ENCODE data around the gene RIT1.

The RIT1 gene

DNA sequence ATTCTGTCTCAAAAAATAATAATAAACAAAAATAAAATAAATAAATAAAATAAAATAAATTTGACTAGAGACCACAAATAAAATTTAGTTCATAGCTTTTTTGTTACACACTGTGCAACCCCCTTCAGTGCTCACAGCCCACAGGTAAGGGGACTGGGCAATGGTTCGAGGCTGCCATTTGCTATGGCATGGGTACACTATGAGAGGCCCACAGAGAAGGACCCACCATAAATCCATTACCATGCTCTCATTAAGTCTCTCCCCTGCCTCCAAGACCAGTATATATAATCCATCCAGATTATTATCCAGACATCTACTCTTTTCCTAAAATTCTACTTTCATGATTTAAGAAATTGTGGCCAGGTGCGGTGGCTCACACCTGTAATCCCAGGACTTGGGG is 8.7 kb upstream of the RIT1 start:
- no peaks in the 10 kb centered on the region for H3K4me1 ChIP-seq (ENCODE audit: control insufficient read depth, low read depth, low read length)
- H3K9ac ChIP-seq (ENCODE audit: low read length) = no peak overlapping the region
- H4K8ac ChIP-seq (ENCODE audit: low read depth, low read length) = no peak overlapping the region
- H3K27ac ChIP-seq (ENCODE audit: low read depth, low read length) = no peak overlapping the region
- no peak overlapping the region for H3K56ac ChIP-seq (ENCODE audit: low read length)
- H2BK15ac ChIP-seq (replicated peaks; ENCODE audit: low read depth) = no peak overlapping the region
- no peak overlapping the region for H2BK120ac ChIP-seq (ENCODE audit: low read depth, low read length)
- no peak overlapping the region for H3K4me3 ChIP-seq (ENCODE audit: low read length)
- peaks cover 17% of the 10 kb centered on the region for H3K36me3 ChIP-seq (ENCODE audit: control insufficient read depth, insufficient read depth, low read length)
- H2BK5ac ChIP-seq (ENCODE audit: low read length) = no peak overlapping the region
- WGBS (ENCODE audit: extremely low coverage, insufficient coverage, low lambda C conversion rate) = no CpG with 5 or more reads among the region's 2 CpGs
- H3K23ac ChIP-seq (ENCODE audit: low read length) = no peak overlapping the region
- no peak overlapping the region for H3K4me2 ChIP-seq (ENCODE audit: low read length)
- no peak overlapping the region for H3K18ac ChIP-seq (ENCODE audit: low read length)
- peaks cover 1% of the 10 kb centered on the region for H3K79me2 ChIP-seq (ENCODE audit: control insufficient read depth, insufficient read depth, low read length)
- H3K79me1 ChIP-seq (ENCODE audit: low read length) = peaks cover 5% of the 10 kb centered on the region
- no peaks in the 10 kb centered on the region for H3K27me3 ChIP-seq (ENCODE audit: insufficient read depth, low read length, poor library complexity)
- DNase-seq = no peak
- no peak overlapping the region for H3K4ac ChIP-seq (ENCODE audit: low read depth, low read length)
- H4K5ac ChIP-seq (ENCODE audit: low read length) = no peak overlapping the region
- H2AK5ac ChIP-seq (ENCODE audit: low read length) = no peak overlapping the region

DNA sequence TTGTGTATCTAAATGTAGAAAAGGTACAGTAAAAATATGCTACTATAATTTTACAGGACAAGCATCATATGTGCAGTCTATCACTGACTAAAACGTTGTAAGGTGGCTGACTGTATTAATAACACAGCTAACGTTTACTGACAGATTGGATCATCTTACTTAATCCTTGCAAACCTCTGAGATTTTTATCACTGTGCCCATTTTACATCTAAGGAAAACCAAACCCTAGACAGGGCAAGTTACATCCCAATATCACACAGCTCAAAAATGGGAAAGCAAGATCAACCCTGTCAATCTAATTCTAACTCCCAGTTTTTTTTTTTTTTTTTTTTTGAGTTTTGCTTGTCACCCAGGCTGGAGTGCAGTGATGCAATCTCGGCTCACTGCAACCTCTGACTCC is 7.5 kb upstream of the RIT1 start:
- Histone ChIP-seq H3K4me2 (ENCODE audit: low read length) (no peak overlapping the region), H3K79me1 (ENCODE audit: low read length) (peaks cover 5% of the 10 kb centered on the region), H2AK5ac (ENCODE audit: low read length) (no peak overlapping the region), H3K27me3 (ENCODE audit: insufficient read depth, low read length, poor library complexity) (no peaks in the 10 kb centered on the region), H3K27ac (ENCODE audit: low read depth, low read length) (no peak overlapping the region), H4K5ac (ENCODE audit: low read length) (no peak overlapping the region), H2BK120ac (ENCODE audit: low read depth, low read length) (no peak overlapping the region), H4K8ac (ENCODE audit: low read depth, low read length) (no peak overlapping the region), H3K4ac (ENCODE audit: low read depth, low read length) (no peak overlapping the region), H3K4me1 (ENCODE audit: control insufficient read depth, low read depth, low read length) (no peaks in the 10 kb centered on the region), H3K36me3 (ENCODE audit: control insufficient read depth, insufficient read depth, low read length) (peaks cover 21% of the 10 kb centered on the region), H3K18ac (ENCODE audit: low read length) (no peak overlapping the region), H3K9ac (ENCODE audit: low read length) (no peak overlapping the region), H2BK15ac (replicated peaks; ENCODE audit: low read depth) (no peak overlapping the region), H3K79me2 (ENCODE audit: control insufficient read depth, insufficient read depth, low read length) (peaks cover 1% of the 10 kb centered on the region), H2BK5ac (ENCODE audit: low read length) (no peak overlapping the region), H3K56ac (ENCODE audit: low read length) (no peak overlapping the region), H3K23ac (ENCODE audit: low read length) (no peak overlapping the region), H3K4me3 (ENCODE audit: low read length) (no peak overlapping the region)
- no CpG with 5 or more reads among the region's 3 CpGs for WGBS (ENCODE audit: extremely low coverage, insufficient coverage, low lambda C conversion rate)
- DNase-seq = no peak

DNA sequence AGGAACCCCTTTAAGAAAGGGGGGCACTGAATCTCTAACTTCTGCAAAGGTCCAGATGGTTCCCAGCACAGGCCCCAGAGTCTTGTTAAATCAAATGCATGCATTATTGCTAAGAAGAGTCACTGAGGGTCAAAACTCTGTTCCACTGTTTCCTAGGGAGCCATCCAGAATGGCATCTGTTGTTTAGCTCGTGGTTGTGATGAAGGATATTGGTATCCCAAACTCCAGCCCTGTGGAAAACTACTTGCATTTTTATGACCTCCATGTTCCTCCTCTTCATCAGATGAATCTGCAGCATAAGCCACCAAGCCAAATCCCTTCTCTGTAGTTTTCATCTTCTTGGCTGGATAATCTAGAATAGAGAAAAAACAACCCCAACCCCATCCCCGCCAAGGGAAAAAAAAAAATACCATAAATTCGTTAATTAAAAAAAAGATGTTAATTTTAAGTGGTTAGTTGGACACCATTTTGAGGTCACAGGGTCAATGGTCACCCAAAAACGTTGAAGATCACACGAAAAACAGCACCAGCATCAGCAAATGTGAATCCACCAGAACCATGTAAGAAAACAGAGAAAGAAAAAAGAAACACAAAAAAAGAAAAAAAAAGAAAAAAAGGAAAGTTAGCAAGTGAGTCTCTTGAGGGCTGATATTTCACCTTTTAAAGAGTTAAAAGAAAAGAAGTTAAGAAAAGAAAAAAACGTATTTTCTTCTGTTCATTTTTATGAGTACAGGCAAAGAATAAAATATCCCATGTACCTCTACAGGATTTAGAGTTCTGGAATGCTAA is 3.0 kb upstream of the RIT1 start:
- Histone ChIP-seq H3K4me1 (ENCODE audit: control insufficient read depth, low read depth, low read length) (peaks cover 2% of the 10 kb centered on the region), H3K36me3 (ENCODE audit: control insufficient read depth, insufficient read depth, low read length) (peaks cover 9% of the 10 kb centered on the region), H3K27ac (ENCODE audit: low read depth, low read length) (no peak overlapping the region), H4K8ac (ENCODE audit: low read depth, low read length) (no peak overlapping the region), H3K4me2 (ENCODE audit: low read length) (no peak overlapping the region), H2BK15ac (replicated peaks; ENCODE audit: low read depth) (no peak overlapping the region), H3K79me1 (ENCODE audit: low read length) (peaks cover 1% of the 10 kb centered on the region), H3K18ac (ENCODE audit: low read length) (no peak overlapping the region), H2AK5ac (ENCODE audit: low read length) (no peak overlapping the region), H3K56ac (ENCODE audit: low read length) (no peak overlapping the region), H3K27me3 (ENCODE audit: insufficient read depth, low read length, poor library complexity) (no peaks in the 10 kb centered on the region), H3K79me2 (ENCODE audit: control insufficient read depth, insufficient read depth, low read length) (no peaks in the 10 kb centered on the region), H2BK120ac (ENCODE audit: low read depth, low read length) (no peak overlapping the region), H3K4ac (ENCODE audit: low read depth, low read length) (no peak overlapping the region), H3K23ac (ENCODE audit: low read length) (no peak overlapping the region), H3K4me3 (ENCODE audit: low read length) (no peak overlapping the region), H4K5ac (ENCODE audit: low read length) (no peak overlapping the region), H3K9ac (ENCODE audit: low read length) (no peak overlapping the region), H2BK5ac (ENCODE audit: low read length) (no peak overlapping the region)
- no CpG with 5 or more reads among the region's 6 CpGs for WGBS (ENCODE audit: extremely low coverage, insufficient coverage, low lambda C conversion rate)
- DNase-seq = no peak

DNA sequence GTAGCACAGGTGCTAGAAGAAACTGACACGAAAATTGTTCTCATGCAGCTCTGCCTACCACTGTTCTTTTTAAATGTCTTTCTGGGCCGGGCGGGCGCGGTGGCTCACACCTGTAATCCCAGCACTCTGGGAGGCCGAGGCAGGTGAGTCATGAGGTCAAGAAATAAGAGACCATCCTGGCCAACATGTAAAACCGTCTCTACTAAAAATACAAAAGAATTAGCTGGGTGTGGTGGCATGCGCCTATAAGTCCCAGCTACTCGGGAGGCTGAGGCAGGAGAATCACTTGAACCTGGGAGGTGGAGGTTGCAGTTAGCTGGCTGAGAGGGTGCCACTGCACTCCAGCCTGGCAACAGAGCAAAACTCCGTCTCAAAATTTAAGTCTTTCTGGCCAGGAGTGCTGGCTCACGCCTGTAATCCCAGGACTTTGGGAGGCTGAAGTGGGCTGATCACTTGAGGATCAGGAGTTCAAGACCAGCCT is 947 bp upstream of the RIT1 start:
- no peak overlapping the region for H3K9ac ChIP-seq (ENCODE audit: low read length)
- no peak overlapping the region for H3K4ac ChIP-seq (ENCODE audit: low read depth, low read length)
- no peak overlapping the region for H4K5ac ChIP-seq (ENCODE audit: low read length)
- H3K79me2 ChIP-seq (ENCODE audit: control insufficient read depth, insufficient read depth, low read length) = no peaks in the 10 kb centered on the region
- H3K27me3 ChIP-seq (ENCODE audit: insufficient read depth, low read length, poor library complexity) = no peaks in the 10 kb centered on the region
- H2BK120ac ChIP-seq (ENCODE audit: low read depth, low read length) = no peak overlapping the region
- H3K79me1 ChIP-seq (ENCODE audit: low read length) = peaks cover 1% of the 10 kb centered on the region
- no peak overlapping the region for H2BK15ac ChIP-seq (replicated peaks; ENCODE audit: low read depth)
- peak; percentile 33 for DNase-seq
- no peak overlapping the region for H3K27ac ChIP-seq (ENCODE audit: low read depth, low read length)
- H3K4me1 ChIP-seq (ENCODE audit: control insufficient read depth, low read depth, low read length) = peaks cover 2% of the 10 kb centered on the region
- no CpG with 5 or more reads among the region's 11 CpGs for WGBS (ENCODE audit: extremely low coverage, insufficient coverage, low lambda C conversion rate)
- H4K8ac ChIP-seq (ENCODE audit: low read depth, low read length) = no peak overlapping the region
- H3K18ac ChIP-seq (ENCODE audit: low read length) = no peak overlapping the region
- no peak overlapping the region for H3K4me2 ChIP-seq (ENCODE audit: low read length)
- H3K23ac ChIP-seq (ENCODE audit: low read length) = no peak overlapping the region
- H2AK5ac ChIP-seq (ENCODE audit: low read length) = no peak overlapping the region
- no peak overlapping the region for H2BK5ac ChIP-seq (ENCODE audit: low read length)
- no peak overlapping the region for H3K4me3 ChIP-seq (ENCODE audit: low read length)
- H3K36me3 ChIP-seq (ENCODE audit: control insufficient read depth, insufficient read depth, low read length) = peaks cover 7% of the 10 kb centered on the region
- no peak overlapping the region for H3K56ac ChIP-seq (ENCODE audit: low read length)

DNA sequence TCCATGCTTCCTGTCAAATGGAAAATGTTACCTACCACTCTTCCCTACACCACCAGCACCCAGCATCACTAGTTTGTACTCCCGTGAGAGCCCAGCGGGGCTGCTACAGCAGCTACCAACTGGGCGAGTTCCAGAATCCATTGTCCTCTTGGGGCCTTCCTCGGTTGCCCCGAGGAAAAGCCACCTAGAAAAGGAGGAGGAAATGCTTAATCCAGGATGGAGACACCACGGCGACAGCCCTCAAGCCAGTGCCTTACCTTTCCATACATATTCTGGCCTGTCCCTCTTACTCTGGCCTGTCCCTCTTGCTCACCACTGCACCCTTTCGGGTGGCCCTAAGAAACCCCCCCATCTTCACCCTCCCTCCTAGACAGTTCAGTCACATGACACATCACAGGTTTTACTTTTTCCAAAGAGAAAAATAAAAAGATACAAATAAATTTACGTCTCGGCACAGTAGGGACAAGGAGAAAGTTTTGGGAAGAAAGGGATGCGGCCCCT is 478 bp downstream of the RIT1 start:
- H3K79me2 ChIP-seq (ENCODE audit: control insufficient read depth, insufficient read depth, low read length) = no peaks in the 10 kb centered on the region
- no peak overlapping the region for H3K4ac ChIP-seq (ENCODE audit: low read depth, low read length)
- no peaks in the 10 kb centered on the region for H3K27me3 ChIP-seq (ENCODE audit: insufficient read depth, low read length, poor library complexity)
- H3K4me2 ChIP-seq (ENCODE audit: low read length) = peak overlapping the region; percentile 95
- no peak overlapping the region for H2BK5ac ChIP-seq (ENCODE audit: low read length)
- H3K23ac ChIP-seq (ENCODE audit: low read length) = no peak overlapping the region
- peak overlapping the region; percentile 89 for H3K27ac ChIP-seq (ENCODE audit: low read depth, low read length)
- H3K4me3 ChIP-seq (ENCODE audit: low read length) = peak overlapping the region; percentile 92
- H4K5ac ChIP-seq (ENCODE audit: low read length) = peak overlapping the region; percentile 6
- peaks cover 5% of the 10 kb centered on the region for H3K36me3 ChIP-seq (ENCODE audit: control insufficient read depth, insufficient read depth, low read length)
- H3K56ac ChIP-seq (ENCODE audit: low read length) = peak overlapping the region; percentile 97
- peak; percentile 64 for DNase-seq
- peak overlapping the region; percentile 70 for H3K18ac ChIP-seq (ENCODE audit: low read length)
- H3K79me1 ChIP-seq (ENCODE audit: low read length) = peaks cover 1% of the 10 kb centered on the region
- no peak overlapping the region for H4K8ac ChIP-seq (ENCODE audit: low read depth, low read length)
- H2AK5ac ChIP-seq (ENCODE audit: low read length) = no peak overlapping the region
- H3K9ac ChIP-seq (ENCODE audit: low read length) = peak overlapping the region; percentile 86
- no peak overlapping the region for H2BK120ac ChIP-seq (ENCODE audit: low read depth, low read length)
- peaks cover 2% of the 10 kb centered on the region for H3K4me1 ChIP-seq (ENCODE audit: control insufficient read depth, low read depth, low read length)
- H2BK15ac ChIP-seq (replicated peaks; ENCODE audit: low read depth) = no peak overlapping the region
- no CpG with 5 or more reads among the region's 11 CpGs for WGBS (ENCODE audit: extremely low coverage, insufficient coverage, low lambda C conversion rate)

Measured in mesendoderm (in vitro differentiated cells).